Astrocyte of the spinal cord (primary cell): ENCODE measurements around the gene CTDSPL2.

Source experiments
- DNase-seq: peaks from one replicate; pipeline ENCODE4 v3.0.0; 2011; ENCODE audit warnings: low read depth, low spot score
- H3K4me3 ChIP-seq: 2 replicates; pipeline ENCODE4 v1.5.1; 2011; ENCODE audit warnings: low read depth, mild to moderate bottlenecking, low read length, moderate library complexity
- in situ Hi-C: cut with HindIII; loops from 2 replicates; pipeline ENCODE4 v1.10.0; 2017; ENCODE audit warnings: low sequenced_read_pairs
- TF ChIP-seq, protein P1 (sequence below): IDR thresholded peaks from 2 replicates; pipeline ENCODE4 v1.5.1; 2012; ENCODE audit warnings: low read depth, mild to moderate bottlenecking, low read length, inconsistent platforms

The CTDSPL2 gene

GRCh38 chr15:44479343-44479742 is 51.9 kb downstream of the CTDSPL2 start:
- in situ Hi-C loops = no loop called here
- H3K4me3 ChIP-seq = no peak overlapping the region
- TF ChIP-seq, protein P1, sequence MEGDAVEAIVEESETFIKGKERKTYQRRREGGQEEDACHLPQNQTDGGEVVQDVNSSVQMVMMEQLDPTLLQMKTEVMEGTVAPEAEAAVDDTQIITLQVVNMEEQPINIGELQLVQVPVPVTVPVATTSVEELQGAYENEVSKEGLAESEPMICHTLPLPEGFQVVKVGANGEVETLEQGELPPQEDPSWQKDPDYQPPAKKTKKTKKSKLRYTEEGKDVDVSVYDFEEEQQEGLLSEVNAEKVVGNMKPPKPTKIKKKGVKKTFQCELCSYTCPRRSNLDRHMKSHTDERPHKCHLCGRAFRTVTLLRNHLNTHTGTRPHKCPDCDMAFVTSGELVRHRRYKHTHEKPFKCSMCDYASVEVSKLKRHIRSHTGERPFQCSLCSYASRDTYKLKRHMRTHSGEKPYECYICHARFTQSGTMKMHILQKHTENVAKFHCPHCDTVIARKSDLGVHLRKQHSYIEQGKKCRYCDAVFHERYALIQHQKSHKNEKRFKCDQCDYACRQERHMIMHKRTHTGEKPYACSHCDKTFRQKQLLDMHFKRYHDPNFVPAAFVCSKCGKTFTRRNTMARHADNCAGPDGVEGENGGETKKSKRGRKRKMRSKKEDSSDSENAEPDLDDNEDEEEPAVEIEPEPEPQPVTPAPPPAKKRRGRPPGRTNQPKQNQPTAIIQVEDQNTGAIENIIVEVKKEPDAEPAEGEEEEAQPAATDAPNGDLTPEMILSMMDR = no peak
- DNase-seq = no peak

GRCh38 chr15:44482090-44482489 is 54.7 kb downstream of the CTDSPL2 start:
- TF ChIP-seq, protein P1 = no peak
- DNase-seq = no peak
- in situ Hi-C loops = no loop called here
- H3K4me3 ChIP-seq = no peak overlapping the region

- no peak for DNase-seq
- in situ Hi-C loops = no loop called here
- H3K4me3 ChIP-seq = no peak overlapping the region
- TF ChIP-seq, protein P1 = no peak
Measured at GRCh38 chr15:44485880-44486279, 58.5 kb downstream of the CTDSPL2 start.

- DNase-seq = peak; percentile 90
- in situ Hi-C loops = no loop called here
- TF ChIP-seq, protein P1 = no peak
- no peak overlapping the region for H3K4me3 ChIP-seq
Measured at GRCh38 chr15:44489464-44489863, 62.0 kb downstream of the CTDSPL2 start.

GRCh38 chr15:44490622-44491021 is 63.2 kb downstream of the CTDSPL2 start:
- H3K4me3 ChIP-seq = no peak overlapping the region
- in situ Hi-C loops = no loop called here
- peak; percentile 15 for DNase-seq
- TF ChIP-seq, protein P1 = no peak

GRCh38 chr15:44492040-44492439 is 64.6 kb downstream of the CTDSPL2 start:
- H3K4me3 ChIP-seq = no peak overlapping the region
- in situ Hi-C loops = no loop called here
- TF ChIP-seq, protein P1 = no peak
- DNase-seq = no peak

DNA sequence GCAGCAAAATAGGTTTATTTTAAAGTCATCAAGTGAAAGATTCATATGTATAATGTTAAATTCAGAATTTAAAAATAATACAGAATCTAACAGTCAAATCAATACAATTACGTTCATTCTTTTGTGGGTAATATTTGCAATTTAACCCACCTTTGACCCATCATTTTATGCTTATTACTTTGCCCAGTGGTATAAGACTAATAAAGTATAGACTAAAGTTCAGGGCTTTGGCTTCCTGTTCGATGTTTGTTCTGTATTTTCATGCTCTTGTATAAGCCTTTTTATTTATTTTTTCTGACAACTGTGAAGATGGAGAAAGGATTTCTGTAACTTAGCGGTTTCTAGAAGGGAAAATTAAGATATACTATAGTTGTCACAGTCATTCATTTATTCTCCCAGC is 65.2 kb downstream of the CTDSPL2 start:
- no peak overlapping the region for H3K4me3 ChIP-seq
- DNase-seq = no peak
- in situ Hi-C loops = no loop called here
- TF ChIP-seq, protein P1 = no peak
